Brain pericyte (primary cell): ENCODE measurements around the gene HERC4.
"Not testable (repeated sequence)": the region's sequence is repeated elsewhere in the genome, so short reads cannot be mapped to it uniquely, and the experiment has no call there.

Source experiments
- DNase-seq: peaks from one replicate; pipeline ENCODE4 v3.0.0-alpha.2; 2012; ENCODE audit warnings: low read depth, low spot score

HERC4 gene

GRCh38 chr10:67878133-67878532, 196.9 kb downstream of the HERC4 start:
- DNase-seq = no peak

DNA sequence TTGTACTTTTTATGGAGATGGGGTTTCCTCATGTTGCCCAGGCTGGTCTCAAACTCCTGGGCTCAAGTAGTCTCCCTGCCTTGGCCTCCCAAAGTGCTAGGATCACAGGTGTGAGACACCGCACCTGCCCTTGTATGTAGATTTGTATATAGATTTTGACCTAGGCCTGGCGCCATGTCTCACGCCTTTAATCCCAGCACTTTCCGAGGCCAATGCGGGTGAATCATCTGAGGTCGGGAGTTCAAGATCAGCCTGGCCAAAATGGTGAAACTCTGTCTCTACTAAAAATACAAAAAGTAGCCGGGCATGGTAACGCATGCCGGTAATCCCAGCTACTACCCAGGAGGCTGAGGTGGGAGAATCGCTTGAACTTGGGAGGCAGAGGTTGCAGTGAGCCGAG, 197.7 kb downstream of the HERC4 start:
- DNase-seq = not testable (repeated sequence)

DNA sequence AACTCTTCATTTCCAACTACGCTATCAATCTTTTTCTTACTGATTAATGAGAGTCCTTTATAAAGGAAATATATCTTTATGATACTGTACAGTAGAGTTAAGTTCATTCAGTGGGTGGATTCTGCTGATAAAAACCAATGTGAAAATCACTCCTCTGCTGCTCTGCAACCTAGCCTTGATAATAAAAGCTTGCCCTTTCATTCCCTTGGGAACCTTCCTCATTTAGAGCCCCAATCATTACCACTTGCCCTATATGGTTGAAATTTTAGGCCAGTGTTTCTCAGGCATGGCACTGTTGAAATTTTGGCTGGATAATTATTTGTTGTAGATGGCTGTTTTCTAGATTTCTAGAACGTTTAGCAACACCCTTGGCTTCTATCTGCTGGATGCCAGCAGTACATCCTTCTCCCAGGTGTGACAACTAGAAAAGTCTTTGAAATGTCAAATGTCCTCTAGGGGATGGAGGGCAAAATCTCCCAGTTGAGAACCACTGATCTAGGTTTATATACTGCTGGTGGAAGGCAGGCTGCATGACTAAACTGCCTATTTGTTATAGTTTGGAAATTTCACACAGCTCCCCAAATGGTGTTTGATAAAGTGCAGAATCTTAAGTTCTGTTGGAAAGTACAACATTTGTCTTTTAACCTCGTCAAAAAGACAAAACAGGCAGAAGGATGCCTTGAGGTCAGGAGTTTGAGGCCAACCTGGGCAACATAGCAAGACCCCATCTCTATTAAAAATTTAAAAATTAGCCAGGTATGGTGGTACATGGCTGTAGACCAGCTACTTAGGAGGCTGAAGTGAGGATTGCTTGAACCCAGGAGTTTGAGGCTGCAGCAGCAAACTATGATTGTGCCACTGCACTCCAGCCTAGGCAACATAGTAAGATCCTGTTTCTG, 199.5 kb downstream of the HERC4 start:
- DNase-seq = no peak
